Hepatic stellate cell (primary cell): ENCODE measurements around the gene ZNF398.
"Not testable (repeated sequence)": the region's sequence is repeated elsewhere in the genome, so short reads cannot be mapped to it uniquely, and the experiment has no call there.

Experiments used
- DNase-seq: peaks from one replicate; pipeline ENCODE4 v3.0.0; 2011; ENCODE audit warnings: low spot score

Gene ZNF398

DNA sequence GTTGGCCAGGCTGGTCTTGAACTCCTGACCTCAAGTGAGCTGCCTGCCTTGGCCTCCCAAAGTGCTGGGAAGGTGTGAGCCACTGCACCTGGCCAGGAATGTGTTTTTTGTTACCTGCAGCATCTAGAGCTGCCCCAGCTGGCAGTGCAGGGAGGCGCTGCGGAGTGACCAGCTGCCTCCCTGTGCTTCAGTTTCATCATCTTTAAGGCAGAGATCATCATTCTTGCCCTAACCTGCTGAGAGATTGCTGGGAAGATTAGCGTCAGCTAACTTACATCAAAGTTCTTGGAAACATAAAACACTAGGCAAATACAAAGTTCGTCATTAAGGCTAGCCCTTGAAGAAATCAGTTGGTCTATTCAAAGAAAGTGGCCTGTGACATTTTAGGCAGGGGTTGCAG lies 50.4 kb downstream of the ZNF398 start:
- no peak for DNase-seq

DNA sequence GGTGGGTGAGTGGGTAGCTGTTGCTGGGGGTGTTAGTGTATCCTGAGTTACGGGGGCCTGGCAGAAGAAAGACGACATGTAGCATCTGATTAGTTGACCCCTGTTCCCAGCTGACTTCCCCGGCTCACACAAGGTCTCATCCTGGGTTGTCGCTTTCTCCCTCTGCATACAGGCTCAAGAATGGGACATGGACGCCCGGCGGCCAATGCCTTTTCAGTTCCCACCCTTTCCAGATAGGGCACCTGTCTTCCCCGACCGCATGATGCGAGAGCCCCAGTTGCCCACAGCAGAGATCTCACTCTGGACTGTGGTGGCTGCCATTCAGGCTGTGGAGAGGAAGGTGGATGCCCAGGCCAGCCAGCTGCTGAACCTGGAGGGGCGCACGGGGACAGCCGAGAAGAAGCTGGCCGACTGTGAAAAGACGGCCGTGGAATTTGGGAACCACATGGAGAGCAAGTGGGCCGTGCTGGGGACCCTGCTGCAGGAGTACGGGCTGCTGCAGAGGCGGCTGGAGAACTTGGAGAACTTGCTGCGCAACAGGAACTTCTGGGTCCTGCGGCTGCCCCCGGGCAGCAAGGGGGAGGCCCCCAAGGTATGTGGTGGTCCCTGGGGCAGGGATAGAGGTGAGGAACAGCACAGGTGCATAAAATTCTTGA lies 51.0 kb downstream of the ZNF398 start:
- no peak for DNase-seq

DNA sequence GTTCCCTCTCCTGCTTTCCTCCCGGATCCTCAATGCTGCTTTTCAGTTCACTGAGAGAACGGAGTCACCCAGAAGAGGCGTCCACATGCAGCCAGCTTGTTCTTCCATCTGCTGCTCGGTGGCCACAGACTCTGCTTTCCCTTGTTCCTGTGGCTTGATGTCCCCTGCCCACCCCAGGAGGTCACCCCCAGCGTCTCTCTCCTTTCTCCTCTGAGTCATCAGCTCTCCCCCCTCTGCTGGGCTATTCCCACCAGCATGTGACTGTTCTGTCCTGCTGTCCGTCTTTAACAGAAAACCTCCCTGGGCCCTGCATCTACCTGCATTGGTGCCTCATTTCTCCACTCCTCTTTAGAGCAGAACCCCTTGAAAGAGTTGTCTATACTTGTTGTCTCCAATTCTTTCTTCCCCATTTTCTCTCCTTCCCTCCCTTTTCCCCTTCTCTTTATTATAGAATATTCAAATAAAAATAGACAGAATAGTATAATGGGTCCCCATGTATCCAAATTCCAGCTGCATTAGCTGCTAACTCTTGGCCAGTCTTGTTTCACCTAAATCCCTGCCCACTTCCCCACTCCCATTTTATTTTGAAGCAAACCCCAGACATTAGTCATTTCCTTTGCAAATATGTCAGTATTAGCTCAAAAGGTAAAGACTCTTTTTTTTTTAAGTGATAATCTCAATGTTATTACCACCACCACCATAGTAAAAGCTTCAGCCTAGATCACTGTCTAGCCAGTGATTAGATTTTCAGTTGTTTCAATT lies 52.2 kb downstream of the ZNF398 start:
- DNase-seq = no peak

DNA sequence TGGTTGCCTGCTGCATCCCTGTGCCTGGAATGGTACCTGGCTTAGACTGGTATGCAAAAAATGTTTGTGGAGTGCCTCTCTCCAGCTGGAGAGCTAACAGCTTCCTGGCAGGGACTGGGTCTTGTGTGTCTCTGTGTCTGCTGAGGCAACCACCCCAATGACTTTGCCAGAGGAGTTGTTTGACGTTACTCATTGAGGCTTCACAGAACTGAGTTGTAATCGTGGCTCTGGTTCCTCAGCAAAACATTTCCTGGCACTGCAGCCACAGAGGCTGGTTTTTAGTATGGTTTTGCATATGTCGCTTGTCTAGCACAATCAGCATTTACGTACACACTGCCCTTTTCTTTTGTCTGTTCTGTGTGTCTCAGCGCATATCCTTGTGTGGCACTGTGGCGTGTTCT lies 55.6 kb downstream of the ZNF398 start:
- no peak for DNase-seq

DNA sequence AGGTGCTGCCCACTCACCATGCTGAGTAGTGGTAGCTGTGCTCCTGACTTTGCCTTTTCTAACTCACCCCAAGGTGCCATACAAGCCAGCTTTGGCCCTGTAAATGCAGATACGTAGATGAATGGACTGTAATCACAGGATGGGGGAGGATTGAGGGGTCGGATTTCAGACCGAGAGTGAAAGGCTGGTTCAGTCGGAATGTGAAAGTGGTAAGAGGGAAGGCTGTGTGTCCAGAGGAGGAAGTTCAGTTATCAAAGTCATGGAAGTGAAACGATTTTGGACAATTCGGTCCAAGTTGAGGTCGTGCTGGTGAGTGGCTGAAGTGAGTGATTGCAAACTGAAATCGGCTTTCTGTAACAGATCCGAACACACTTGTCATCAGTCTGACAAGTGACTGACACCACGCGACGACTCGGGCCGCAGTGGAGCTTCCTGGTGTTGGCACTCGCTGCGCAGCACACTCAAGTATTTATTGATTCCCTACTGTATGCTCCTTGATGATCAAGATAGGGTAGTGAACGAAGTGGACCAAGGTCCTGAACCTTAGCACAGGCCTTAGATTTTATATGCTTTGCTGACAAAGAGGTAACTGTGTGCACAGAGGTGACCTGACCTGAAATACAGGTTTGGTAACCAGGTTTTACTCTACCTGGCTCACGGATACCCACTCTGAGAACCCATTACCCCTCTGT lies 58.6 kb downstream of the ZNF398 start:
- no peak for DNase-seq

DNA sequence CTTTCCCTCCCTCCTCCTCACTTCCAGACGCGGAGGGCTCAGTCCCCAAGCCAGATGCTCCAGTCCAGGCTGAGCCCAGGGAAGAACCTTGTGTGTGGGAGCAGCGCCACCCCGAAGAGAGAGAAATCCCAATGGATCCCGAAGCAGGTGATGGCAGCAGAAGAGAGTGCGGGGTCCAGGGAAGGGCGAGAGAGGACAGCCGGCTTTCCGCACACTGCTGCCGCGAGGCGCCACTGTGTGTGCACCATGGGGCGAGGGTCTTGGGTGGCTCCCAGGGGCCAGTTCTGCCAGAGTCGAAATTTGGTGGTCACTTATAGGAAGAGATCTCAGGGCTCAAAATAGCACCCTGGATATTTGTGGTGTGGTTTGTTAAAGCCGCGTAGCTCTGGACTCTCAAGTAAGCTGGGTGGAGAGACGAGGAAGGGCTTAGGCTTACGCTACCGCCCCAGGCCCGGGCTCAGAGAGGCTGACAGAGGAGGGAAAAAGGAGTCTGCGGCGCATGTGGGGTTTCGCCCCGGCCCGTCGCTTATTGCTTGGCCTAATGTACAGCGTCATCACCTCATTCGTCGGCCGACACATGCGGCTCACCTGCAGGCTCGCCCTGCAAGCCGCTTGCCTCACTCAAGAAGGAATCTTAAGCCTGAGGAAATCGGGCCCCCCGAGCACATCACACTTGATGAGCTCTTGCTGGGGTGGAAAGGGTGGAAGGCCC lies 60.2 kb downstream of the ZNF398 start:
- DNase-seq = no peak

DNA sequence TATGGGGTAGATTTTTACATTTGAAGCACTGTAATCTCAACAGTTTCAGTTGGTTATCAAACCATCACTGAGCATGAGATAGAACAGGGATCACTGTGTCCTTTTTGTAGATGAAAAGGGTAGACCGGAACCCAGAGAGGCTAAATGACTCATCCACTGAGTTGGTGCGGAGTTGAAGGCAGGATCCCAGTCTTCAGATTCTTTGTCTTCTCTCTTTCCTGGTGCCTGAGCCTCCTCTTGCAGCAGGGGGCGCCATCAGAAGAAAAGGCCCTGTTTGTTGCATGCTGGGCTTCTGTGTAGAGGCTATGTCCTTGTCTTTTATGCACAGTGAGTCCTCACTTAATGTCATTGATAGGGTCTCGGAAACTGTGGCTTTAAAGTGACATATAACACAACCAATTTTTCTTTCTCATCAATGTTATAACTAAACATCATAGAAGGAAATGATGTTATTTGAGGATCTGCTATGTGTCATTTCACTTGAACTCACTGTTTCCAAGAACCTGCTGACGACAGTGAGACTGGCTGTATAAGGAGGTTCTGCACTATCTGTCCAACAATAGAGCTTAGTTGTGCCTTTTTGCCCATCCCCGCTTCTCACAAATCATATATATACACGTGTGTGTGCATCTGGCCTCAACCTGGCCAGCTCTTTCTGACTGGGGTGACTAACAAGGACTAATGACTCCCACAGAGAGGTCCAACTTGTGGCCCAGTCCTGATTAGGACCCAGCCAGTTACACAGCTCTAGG lies 62.4 kb downstream of the ZNF398 start:
- peak; percentile 76 for DNase-seq

DNA sequence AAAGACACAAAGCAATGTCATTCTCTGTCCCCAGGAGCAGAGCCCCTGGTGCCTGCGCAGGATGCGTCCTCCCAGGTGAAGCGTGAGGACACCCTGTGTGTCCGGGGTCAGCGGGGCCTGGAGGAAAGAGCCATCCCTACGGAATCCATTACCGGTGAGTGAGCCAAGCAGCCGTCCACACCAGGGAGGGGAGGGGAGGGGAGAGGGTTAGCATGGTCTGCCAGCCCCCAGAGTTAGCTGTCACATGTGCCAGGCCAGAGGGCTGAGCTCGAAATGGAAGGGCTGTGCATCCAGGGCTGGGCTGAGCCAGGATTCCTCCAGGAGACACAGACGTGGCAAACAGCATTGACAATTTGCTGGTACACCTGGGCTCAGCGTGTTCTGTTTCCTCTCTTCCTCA lies 63.3 kb downstream of the ZNF398 start:
- no peak for DNase-seq

DNA sequence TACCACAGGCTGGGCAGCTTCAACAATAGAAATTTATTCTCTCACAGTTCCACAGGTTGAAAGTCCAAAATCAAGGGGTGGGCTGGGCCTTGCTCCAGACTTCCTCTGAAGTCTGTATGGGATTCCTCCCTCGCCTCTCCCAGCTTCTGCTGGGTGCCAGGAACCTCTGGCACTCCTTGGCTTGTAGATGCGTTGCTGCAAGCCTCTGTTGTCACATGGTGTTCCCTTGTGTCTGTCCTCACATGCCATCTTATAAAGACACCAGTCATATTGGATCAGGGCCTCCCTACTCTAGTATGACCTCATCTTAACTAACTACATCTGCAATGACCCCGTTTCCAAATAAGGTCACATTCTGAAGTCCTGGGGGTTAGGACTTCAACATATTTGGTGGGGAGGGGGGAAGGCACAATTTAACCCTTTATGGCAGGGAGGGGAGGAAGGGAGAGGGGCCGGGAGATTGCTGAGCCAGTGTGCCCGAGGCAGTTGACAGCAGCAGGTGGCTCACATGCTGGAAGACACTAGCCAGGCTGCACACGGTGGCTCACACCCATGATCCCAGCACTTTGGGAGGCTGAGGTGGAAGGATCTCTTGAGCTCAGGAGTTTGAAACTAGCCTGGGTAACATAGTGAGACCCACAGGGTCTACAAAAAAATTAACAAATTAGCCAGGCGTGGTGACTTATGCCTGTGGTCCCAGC lies 66.9 kb downstream of the ZNF398 start:
- DNase-seq = no peak

DNA sequence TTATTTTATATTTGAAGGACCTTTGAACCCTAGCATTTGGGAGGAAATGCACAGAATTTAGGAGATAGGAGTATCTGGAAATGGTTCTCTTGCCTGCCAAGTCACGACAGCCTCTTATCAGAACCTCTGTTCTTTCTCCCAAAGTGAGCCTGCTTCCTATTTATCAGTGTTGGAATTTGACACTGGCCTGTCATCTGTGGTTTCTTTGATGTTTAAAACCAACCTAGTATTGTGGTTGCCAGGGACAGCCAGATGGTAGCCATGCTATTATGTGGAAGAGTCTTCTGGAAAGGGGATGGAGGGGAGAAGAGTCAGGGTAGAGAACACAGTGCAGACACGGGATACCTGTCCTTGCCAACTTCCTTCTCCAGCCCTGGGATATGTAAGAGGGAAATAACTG lies 69.1 kb downstream of the ZNF398 start:
- no peak for DNase-seq

DNA sequence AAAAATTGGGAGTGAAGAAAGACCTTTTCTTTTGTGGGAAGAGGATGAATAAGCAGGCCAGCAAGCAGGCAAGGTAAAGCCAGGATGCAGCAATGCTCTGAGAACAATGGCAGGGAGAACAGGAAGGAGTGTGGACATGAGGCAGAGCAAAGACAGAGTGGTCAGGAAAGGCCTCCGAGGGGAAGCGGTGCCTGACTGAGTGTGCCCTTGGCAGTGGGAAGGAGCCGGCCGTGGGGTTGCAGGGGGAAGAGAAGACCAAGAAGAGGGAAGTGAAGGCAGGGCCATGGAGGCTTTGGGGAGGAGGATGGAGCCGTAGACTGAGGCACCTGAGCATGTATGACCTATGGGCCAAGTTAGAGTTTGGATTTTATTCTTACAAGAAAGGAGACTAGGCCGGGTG lies 70.3 kb downstream of the ZNF398 start:
- DNase-seq = no peak

DNA sequence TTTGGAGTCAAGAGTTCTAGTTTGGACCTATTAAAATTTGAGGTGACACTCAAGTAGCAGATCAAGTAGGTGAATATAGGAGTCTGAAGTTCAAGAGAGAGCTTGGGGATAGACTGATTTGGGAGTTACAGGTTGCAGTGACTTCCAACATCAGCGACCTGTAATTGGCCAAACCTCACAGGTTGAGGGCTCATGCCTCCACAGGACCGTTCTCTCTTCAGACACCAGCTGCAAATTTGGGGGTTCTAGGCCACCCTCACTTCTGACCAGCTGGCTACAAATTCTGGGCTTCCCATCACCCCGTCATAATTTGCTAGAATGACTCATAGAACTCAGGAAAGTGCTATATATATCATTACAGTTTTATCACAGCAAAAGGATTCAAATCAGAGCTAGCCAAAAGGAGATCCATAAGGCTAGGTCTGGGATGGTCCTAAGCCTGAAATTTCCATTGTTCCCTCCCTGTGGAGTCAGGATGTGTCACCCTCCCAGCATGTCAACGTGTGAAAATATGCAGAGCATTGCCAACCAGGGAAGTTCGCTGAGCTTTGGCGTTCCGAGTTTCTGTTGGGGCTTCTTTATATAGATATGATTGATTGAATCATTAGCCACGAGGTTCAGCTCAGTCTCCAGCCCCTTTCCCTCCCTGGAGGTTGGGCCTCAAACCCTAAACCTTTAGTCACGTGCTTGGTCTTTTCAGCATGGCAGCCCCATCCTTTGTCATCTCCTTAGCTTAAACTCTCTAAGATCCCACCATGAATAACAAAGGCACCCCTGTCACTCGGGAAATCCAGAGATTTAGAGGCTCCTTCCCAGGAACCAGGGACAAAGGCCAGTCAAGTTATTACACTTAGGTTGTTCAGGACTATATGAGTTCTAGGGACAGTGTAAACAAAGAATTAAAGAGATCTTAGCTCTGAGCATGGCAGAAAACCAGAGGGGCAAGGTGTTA lies 71.5 kb downstream of the ZNF398 start:
- no peak for DNase-seq

DNA sequence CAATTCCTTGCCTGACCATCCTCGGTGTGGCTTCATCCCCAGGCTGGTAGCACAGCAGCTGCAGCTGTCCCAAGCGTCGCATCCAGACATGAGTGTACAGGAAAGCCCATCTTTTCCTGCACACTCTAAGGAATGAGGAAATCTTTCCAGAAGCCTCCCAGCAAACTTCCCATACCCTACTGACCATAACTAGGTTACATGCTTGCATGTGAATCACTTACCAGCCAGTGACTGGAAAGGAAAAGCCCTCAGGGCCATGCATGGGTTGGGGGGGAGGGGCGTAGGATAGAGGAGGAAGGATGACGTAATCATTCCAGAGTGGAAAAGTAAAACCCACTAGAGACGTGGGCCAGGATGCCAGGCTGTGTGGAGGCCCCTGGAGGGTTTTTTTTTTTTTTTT lies 73.3 kb downstream of the ZNF398 start:
- peak; percentile 54 for DNase-seq

DNA sequence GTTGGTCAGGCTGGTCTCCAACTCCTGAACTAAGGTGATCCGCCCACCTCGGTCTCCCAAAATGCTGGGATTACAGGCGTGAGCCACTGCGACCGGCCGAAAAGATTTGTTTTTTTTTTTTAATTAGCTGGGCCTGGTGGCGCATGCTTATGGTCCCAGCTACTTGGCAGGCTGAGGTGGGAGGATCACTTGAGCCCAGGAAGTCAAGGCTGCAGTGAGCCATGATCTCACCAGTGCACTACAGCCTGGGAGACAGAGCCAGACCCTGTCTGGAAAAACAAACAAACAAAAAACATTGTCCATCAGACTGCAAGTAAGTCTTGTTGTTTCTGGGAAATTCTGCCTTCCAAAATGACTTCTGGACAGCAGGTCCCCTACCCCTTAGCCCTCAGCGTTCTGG lies 75.9 kb downstream of the ZNF398 start:
- DNase-seq = no peak

DNA sequence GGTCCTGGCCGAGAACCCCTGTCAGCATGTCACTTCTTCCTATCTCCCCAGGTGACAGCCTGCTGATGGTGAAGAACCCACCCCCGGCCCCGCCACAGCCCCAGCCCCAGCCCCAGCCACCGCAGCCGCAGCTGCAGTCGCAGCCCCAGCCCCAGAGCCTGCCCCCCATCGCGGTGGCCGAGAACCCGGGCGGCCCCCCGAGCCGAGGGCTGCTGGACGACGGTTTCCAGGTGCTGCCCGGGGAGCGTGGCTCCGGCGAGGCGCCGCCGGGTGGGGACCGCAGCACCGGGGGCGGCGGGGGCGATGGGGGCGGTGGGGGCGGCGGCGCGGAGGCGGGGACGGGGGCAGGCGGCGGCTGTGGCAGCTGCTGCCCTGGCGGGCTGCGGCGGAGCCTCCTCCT lies 76.5 kb downstream of the ZNF398 start:
- no peak for DNase-seq

DNA sequence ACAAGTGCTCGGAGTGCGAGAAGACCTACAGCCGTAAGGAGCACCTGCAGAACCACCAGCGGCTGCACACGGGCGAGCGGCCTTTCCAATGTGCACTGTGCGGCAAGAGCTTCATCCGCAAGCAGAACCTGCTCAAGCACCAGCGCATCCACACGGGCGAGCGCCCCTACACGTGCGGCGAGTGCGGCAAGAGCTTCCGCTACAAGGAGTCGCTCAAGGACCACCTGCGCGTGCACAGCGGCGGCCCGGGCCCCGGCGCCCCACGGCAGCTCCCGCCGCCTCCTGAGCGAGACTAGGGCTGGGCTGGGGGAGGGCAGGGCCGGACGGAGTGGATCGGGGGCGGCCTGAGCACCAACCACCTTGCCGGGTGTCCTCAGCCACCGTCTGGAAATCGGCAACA lies 77.1 kb downstream of the ZNF398 start:
- DNase-seq = no peak

DNA sequence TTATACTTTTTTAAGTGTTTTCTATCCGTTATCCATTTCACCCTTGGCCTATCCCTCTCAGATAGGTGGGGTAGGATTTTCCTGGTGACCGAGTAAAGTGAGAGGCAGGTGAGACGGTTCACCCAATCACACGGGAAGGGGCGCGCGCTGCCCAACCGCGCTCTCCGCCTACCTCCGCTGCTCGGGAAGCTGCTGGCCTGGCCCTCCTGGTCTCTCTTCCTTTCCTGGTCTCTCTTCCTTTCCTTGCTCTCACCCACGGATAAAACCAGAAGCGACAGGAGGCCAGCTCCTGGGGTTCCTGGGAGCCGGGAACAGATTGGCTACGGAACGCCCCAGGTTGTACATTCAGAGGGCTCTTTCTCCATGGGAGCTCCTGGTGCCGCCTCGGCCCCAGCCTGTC lies 77.9 kb downstream of the ZNF398 start:
- DNase-seq = no peak

DNA sequence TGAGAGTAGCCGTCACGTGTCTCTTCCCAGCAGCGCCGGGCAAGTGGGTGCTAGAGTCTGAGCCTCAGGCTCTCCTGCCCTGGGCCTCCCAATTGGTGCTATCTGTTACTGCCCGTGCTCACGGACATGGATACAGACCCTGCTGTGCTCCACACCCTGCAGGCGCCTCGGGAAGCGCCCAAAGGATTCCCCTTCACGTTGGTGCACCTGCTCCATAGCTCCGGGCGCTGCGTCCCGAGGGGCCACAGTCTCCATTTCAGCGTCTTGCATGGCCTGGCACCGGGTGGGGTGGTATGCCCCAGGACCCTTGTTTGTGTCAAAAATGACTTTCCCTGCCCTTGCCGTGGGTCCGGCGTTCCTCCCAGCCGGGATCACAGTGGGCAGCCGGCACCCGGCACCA lies 78.4 kb downstream of the ZNF398 start:
- no peak for DNase-seq

DNA sequence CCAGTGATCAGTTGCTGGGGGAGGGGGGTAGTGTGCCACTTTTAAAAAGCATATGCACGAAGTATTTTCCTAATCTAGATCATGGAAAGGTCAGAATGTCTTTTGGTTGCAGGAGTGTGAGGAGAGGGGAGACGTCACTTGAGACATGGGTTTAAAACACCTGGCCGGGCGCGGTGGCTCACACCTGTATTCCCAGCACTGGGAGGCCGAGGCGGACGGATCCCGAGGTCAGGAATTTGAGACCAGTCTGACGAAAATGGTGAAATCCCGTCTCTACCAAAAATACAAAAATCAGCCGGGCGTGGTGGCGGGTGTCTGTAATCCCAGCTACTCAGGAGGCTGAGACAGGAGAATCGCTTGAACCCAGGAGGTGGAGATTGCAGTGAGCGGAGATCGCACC lies 79.1 kb downstream of the ZNF398 start:
- DNase-seq = not testable (repeated sequence)

DNA sequence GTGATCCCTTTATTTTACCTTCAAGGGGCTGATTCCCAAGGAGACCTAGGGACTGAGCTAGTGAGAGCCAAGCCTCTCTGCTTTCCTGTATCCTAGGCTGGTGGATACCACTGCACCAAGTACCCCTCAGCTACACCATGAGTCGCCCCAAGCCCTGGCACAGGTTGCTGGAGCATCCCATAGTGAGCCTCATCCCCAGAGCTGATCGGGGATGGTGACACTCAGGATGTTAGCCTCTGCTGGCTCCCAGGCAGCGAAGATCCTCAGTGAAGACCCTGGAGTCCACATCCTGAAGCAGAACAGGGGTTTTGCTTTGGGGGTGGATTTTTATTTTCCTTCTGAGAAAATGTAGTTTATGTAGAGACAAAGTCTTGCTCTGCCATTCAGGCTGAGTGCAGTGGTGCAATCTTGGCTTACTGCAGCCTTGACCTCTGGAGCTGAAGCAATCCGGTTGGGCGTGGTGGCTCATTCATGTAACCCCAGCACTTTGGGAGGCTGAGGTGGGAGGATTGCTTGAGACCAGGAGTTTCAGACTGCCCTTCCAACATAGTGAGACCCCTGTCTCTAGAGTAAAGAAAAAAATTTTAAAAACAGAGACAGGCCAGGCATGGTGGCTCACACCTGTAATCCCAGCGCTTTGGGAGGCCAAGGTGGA lies 79.7 kb downstream of the ZNF398 start:
- DNase-seq = no peak
